Activated naive CD4-positive, alpha-beta T cell treated with anti-CD3 and anti-CD28 coated beads, Interleukin-2, amount 10 ng/mL, durations not matched to agents 7 days and 5 days (primary cell): ENCODE data around the gene FAM180A.

Source experiments
- CTCF ChIA-PET: fragments of 350-600 bp; sonication (Branson Sonifier 250); formaldehyde crosslinking; loops from one replicate; lab custom pipeline; 2021; ENCODE audit warnings: antibody characterized with exemption; lab: Charles Lee
- DNase-seq: peaks from one replicate; pipeline ENCODE4 v3.0.0-alpha.2; 2020
- H3K27ac Mint-ChIP-seq: one replicate; pipeline ENCODE4 v1.8.0; 2021; ENCODE audit warnings: mild to moderate bottlenecking, moderate library complexity, mixed read lengths
- H3K27me3 Mint-ChIP-seq: one replicate; pipeline ENCODE4 v1.8.0; 2021; ENCODE audit warnings: mild to moderate bottlenecking, mixed read lengths
- H3K36me3 Mint-ChIP-seq: one replicate; pipeline ENCODE4 v1.8.0; 2021; ENCODE audit warnings: mixed read lengths
- H3K4me1 Mint-ChIP-seq: one replicate; pipeline ENCODE4 v1.8.0; 2021; ENCODE audit warnings: mixed read lengths
- H3K4me3 Mint-ChIP-seq: one replicate; pipeline ENCODE4 v1.8.0; 2021; ENCODE audit warnings: mild to moderate bottlenecking, moderate library complexity, mixed read lengths
- H3K9me3 Mint-ChIP-seq: one replicate; pipeline ENCODE4 v1.8.0; 2021; ENCODE audit warnings: mixed read lengths

The FAM180A gene

DNA sequence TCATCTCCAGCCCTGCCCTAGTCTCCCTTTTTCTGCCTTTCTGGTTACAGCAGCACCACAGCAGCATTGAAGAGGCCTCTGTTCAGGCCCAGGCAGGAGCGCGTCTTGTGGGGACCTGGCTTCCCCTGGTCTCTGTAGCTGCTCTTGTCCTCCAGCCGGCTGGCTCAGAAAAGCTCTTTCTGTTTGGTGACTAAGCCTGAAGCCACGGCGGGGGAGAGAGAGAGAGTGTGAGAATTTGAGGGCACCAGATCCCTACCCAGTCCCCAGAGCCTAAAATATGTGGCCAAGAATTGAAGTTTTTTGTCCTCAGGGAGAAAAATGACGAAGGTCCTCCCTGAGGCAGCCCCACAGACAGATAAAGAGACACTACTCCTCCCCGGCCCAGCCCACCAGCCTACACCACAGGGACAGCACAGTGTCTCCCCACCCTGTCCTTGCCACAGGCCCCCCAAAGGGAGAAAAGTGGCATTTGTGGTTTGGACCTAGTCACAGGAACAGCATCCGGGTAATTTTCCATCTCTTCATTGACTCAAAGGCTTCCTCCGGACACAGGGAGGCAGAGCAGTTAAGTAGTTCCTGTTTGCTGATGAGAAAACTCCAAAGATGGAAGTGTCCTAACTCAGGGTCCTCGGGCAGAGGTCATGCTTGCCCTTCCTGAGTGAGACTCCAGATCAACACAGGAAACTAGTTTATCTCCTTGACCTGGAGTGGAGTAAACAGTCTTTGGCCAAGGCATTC is 13.3 kb upstream of the FAM180A start:
- CTCF ChIA-PET, result no interaction called here
- H3K27me3 Mint-ChIP-seq, result peaks cover 43% of the 10 kb centered on the region

DNA sequence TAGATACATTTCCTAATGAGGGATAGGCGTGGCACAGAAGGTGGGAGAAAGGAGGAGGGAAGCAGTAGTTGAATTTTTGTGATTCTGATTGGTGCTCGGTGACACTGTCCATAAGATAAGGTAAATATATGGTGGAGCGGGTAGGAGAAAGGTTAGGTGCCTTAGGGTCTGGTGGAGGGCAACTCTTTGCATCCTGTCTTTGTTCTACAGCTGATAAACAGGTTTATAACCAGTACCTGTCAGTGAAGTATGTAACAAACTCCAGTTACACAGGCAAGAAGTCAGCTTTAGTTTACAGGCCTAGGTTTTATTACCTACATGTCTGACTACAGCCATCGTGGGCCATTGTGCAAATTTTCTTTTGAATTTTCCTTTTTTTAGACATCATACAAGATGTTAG is 10.9 kb upstream of the FAM180A start:
- no peaks in the 10 kb centered on the region for H3K9me3 Mint-ChIP-seq

More for the DNA sequence above, 13.3 kb upstream of the FAM180A start:
- H3K4me1 Mint-ChIP-seq, result no peaks in the 10 kb centered on the region
- H3K9me3 Mint-ChIP-seq, result no peaks in the 10 kb centered on the region
- no peak for DNase-seq
- H3K4me3 Mint-ChIP-seq, result no peak overlapping the region
- no peak overlapping the region for H3K27ac Mint-ChIP-seq
- no peaks in the 10 kb centered on the region for H3K36me3 Mint-ChIP-seq

DNA sequence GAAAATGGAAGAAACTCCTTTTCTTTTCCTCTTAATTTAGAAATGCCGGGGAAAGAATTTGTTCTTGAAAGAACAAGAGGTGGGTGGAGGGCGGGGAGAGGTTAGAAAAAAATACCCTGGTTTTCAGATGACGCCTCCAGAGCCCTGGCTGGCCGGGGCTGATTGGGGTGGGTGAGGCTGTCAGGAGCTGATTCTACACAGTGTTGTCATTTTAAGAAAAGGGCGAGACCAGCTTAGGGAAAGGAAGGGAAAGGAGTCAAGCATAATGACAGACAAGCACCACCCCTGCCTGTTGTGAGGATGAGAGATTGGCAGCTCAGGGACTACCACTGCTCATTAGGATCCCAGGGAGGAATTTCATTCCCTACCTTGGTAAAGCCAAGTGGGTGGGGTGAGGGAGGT is 9.9 kb upstream of the FAM180A start:
- H3K27ac Mint-ChIP-seq, result no peak overlapping the region
- no peak for DNase-seq
- no peak overlapping the region for H3K4me3 Mint-ChIP-seq
- peaks cover 35% of the 10 kb centered on the region for H3K27me3 Mint-ChIP-seq
- CTCF ChIA-PET, result no interaction called here
- no peaks in the 10 kb centered on the region for H3K36me3 Mint-ChIP-seq
- no peaks in the 10 kb centered on the region for H3K9me3 Mint-ChIP-seq
- H3K4me1 Mint-ChIP-seq, result no peaks in the 10 kb centered on the region

More for the DNA sequence above, 10.9 kb upstream of the FAM180A start:
- DNase-seq, result no peak
- no peak overlapping the region for H3K27ac Mint-ChIP-seq
- H3K4me3 Mint-ChIP-seq, result no peak overlapping the region
- CTCF ChIA-PET, result no interaction called here
- H3K36me3 Mint-ChIP-seq, result no peaks in the 10 kb centered on the region
- no peaks in the 10 kb centered on the region for H3K4me1 Mint-ChIP-seq
- peaks cover 35% of the 10 kb centered on the region for H3K27me3 Mint-ChIP-seq

DNA sequence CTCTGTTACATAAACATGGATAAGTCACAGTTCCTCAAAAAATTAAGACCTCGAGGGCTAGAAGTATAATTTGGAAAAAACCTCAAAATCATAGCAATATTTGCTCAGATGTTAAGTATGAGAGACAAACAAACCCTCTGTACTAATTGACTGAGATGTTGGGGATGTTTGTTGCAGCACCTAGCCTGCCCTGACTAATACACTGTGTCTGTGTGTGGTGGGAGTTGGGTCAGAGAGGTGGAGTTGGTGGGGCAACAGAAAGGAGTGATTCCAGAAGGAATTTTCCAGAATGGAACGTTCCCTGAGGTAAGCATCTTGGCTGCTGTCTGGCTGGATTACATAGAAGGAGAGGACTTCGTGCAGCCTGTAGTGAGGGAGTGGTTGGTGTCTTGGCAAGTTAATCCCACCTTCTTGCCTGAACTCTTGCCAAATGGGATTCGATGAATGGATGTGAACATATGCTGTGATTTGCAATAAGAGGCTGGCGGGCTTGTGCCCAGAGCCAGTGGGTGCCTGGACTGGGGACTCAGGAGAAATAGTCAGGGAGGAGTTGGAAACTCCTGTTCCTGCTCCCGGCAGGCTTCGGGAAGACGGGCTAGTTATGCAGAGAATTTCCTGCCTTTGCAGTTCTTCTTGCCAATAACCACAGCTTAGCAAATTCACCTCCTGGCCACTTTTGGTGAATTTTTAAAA is 9.3 kb upstream of the FAM180A start:
- Mint-ChIP-seq H3K4me1 (no peaks in the 10 kb centered on the region), H3K4me3 (no peak overlapping the region), H3K27ac (no peak overlapping the region), H3K36me3 (no peaks in the 10 kb centered on the region), H3K9me3 (no peaks in the 10 kb centered on the region), H3K27me3 (peaks cover 35% of the 10 kb centered on the region)
- CTCF ChIA-PET, result no interaction called here
- no peak for DNase-seq

DNA sequence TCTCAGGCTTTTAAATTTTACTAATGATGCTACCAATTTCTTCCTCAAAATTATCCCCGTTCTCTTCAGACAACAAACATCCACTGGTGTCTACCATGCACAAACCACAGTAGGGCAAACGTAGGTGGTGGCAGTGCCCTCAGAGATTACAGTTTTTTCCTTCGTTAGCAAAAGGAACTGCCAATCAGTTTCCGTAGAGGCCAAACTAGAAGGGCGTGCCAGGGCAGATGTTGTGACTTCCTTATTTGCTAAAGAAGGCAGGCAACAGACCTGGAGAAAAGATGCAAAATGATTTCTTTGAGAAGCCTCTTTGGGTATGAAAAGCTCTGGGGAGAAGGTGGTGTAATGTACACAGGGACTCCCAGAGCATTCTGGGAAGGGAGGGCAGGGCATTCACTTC is 7.6 kb upstream of the FAM180A start:
- H3K36me3 Mint-ChIP-seq, result no peaks in the 10 kb centered on the region
- no peak overlapping the region for H3K4me3 Mint-ChIP-seq
- DNase-seq, result no peak
- H3K9me3 Mint-ChIP-seq, result no peaks in the 10 kb centered on the region
- H3K27ac Mint-ChIP-seq, result no peak overlapping the region
- H3K27me3 Mint-ChIP-seq, result peaks cover 23% of the 10 kb centered on the region
- CTCF ChIA-PET, result no interaction called here
- H3K4me1 Mint-ChIP-seq, result no peaks in the 10 kb centered on the region

DNA sequence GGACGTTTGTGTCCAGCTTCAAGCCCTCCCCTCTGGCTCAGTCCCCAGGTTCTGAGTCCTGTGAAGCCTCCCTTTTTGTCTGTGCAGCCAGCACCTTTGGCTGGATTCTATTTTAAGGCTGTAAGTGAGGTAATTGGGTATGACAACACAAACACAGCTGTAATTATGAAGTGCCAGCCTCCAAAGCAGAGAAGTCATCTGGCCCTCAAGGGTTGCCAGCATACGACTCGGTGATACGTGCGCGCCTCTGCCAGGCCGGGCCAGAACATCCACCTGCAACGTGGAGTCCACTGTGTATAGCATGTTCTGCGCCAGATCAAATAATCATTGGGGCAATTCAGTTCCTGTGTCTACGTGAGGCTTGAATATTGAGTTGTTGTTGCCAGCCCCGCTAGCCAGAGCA is 6.7 kb upstream of the FAM180A start:
- H3K27me3 Mint-ChIP-seq, result peaks cover 22% of the 10 kb centered on the region

DNA sequence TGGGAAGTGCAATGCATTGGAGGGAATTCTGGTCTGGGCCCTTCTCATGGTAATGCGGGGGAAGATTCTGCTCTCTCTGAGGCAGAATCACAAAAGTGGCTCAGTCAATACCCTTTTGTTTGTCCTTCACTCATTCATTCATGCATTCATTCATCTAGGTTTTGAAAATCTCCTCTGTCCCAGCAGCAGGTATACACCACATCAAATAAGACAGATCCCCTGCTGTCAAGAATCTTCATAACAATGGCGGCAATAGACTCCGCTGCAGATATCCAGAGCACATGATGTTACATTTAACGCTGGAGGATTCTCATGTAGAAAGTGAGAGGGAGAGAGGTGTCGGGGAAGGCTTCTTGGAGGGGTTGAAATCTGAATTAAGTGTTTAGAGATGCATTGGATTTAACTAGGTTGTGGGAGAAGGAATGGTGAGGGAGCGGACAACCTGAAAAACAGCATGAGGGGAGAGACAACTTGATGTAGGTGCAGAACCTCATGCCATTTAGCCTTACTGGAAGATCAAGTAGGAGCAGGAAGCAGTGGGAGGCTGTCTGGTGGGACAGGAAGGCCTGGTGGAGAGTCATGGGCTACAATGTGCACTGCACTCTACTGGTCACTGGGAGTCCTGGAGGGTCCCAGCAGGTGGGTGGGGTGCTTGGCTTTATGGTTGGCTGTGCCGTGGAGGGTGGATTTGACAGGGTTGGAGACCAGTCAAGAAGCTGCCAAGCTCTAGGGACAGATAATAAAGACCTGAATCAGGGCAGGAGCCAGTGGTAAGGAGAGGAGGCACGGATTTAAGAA is 5.2 kb upstream of the FAM180A start:
- H3K27me3 Mint-ChIP-seq, result peaks cover 22% of the 10 kb centered on the region
- CTCF ChIA-PET, result interaction anchor here (1.1 kb wide), 1 partner anchor 9 kb away, joined by 3 read pairs; no protein-coding TSS in a partner anchor
- no peaks in the 10 kb centered on the region for H3K9me3 Mint-ChIP-seq

More for the DNA sequence above, 6.7 kb upstream of the FAM180A start:
- Mint-ChIP-seq H3K9me3 (no peaks in the 10 kb centered on the region), H3K27ac (no peak overlapping the region), H3K4me1 (no peaks in the 10 kb centered on the region), H3K36me3 (no peaks in the 10 kb centered on the region), H3K4me3 (no peak overlapping the region)
- CTCF ChIA-PET, result no interaction called here
- no peak for DNase-seq

DNA sequence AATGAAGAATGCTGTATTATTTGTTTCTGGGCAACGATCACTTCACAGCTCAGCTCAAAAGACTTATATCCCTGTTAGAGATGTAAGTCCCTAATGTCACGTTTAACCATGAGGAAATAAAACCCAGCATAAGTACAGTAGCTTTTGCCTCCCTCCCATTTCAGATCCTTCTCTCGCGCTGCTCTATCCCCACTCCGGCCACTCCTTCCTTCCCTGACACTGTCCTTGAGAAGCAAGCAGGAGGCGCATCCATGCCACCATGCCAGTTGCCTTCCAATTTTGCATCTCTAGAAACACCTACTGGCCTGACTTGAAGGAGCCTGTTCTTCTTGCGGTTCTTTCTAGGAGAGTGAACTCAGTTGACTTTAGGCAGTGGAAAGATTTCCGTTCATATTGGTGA is 1.2 kb downstream of the FAM180A start:
- no peak for DNase-seq
- Mint-ChIP-seq H3K36me3 (no peaks in the 10 kb centered on the region), H3K9me3 (no peaks in the 10 kb centered on the region), H3K4me1 (no peaks in the 10 kb centered on the region), H3K27ac (no peak overlapping the region), H3K4me3 (no peak overlapping the region), H3K27me3 (peaks cover 24% of the 10 kb centered on the region)
- CTCF ChIA-PET, result no interaction called here

More for the DNA sequence above, 5.2 kb upstream of the FAM180A start:
- H3K36me3 Mint-ChIP-seq, result no peaks in the 10 kb centered on the region
- no peak for DNase-seq
- no peak overlapping the region for H3K4me3 Mint-ChIP-seq
- H3K27ac Mint-ChIP-seq, result no peak overlapping the region
- no peaks in the 10 kb centered on the region for H3K4me1 Mint-ChIP-seq

DNA sequence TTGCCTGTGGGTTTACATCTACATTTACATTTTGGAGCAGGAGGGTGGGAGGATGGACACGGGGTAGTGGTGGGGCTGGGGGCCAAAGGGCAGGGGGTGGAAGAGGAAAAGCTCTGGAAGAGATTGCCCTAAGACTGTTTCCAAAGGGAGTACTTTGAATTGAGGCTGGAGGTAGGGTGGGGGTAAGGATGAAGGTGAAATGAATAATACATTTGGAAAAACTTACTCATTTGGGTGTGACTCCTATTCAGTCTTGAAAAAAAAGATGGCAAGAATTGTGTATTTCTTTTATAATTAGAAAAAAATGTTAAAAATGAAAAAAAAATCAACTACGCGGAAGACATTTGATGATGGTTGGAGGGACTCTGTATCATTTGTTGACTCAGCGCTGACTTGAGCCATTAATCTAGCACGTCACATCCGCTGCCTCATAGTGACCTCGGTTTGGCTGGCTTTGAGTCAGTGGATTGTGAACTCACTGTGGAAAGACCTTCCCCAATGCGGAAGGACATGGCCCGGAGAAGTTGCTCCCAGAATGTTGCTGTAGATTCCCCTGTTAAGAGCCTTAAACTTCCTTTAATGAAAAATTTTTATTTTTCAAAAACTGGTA is 2.8 kb downstream of the FAM180A start:
- peaks cover 33% of the 10 kb centered on the region for H3K27me3 Mint-ChIP-seq
- CTCF ChIA-PET, result interaction anchor here (1.3 kb wide), 1 partner anchor 34 kb away, joined by 3 read pairs; no protein-coding TSS in a partner anchor
- H3K36me3 Mint-ChIP-seq, result no peaks in the 10 kb centered on the region
- H3K27ac Mint-ChIP-seq, result no peak overlapping the region
- DNase-seq, result no peak
- H3K9me3 Mint-ChIP-seq, result no peaks in the 10 kb centered on the region
- no peaks in the 10 kb centered on the region for H3K4me1 Mint-ChIP-seq
- no peak overlapping the region for H3K4me3 Mint-ChIP-seq

DNA sequence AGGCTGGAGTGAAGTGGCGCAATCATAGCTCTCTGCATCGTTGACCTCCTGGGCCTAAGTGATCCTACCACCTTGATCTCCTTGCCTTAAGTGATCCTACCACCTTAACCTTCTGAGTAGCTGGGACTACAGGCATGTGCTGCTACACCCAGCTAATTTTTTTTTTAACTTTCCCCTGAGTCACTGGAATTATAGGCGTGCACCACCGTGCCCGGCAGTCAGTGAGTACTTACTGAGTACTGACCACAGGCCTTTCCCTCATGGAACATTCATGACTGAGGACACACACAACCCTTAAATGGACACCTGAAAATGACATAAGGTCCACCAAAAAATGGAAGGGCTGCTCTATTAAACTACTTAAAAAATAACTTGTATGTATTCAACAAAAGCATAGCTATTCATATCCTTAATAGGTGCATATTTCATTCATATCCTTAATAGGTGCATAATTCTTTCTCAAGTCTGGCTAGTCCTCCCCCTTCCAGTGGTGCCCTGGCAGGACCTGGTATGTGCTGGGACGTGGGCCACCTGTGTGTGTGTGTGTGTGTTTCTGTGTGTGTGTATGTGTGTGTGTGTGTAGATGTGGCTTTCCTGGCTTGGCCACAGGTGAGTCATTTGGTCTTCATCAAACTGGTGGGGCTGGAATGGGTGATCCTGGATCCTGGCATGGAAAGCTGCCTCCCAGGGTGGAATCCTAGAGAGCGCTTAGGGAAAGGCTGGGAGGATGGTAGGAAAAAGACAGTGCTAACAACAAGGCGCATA is 3.5 kb downstream of the FAM180A start:
- H3K9me3 Mint-ChIP-seq, result no peaks in the 10 kb centered on the region
- no peak for DNase-seq
- CTCF ChIA-PET, result interaction anchor here (1.1 to 1.3 kb wide), 2 partner anchors 9 to 34 kb away, joined by 3 read pairs; no protein-coding TSS in a partner anchor

DNA sequence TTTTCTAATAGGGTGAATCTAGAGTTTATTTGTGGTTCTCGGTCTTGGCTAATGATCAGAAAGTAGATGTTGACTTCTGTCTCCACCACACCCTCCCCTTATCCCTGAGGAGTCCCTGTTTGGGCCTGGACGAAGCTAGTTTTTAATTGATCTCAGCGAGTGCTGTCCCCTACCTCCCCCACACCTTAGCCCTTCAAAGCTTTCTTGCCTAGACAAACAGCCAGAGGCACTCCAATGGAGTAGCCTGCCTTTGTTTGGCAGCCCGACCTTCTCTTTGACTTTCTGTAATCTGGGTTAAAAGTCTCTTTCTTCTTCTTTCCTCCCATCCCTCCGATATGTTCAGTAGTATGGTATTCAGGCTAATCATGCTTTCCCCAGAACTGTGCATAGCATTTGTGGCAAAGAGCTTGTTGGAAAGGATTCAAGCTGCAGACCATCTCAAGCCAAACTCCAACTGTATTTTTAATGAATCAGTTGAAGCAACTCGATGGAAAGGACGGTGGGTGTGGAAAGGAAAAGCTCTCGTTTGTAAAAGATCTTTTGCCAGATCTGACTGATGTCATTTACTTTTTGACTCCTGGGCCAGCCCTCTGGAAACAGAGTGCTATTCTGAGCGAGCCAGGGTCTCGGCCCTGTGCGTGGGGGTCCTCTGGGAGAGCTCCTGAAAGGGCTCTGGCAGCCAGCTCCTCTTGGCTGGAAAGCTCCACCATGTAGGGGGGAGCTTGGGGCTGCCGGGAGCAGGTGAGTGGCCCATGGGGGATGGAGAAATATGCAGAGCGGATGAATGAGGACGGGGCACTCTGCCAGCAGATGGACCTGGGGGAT is 4.5 kb downstream of the FAM180A start:
- Mint-ChIP-seq H3K36me3 (no peaks in the 10 kb centered on the region), H3K27me3 (peaks cover 33% of the 10 kb centered on the region), H3K4me3 (no peak overlapping the region), H3K27ac (no peak overlapping the region), H3K4me1 (no peaks in the 10 kb centered on the region), H3K9me3 (no peaks in the 10 kb centered on the region)
- CTCF ChIA-PET, result interaction anchor here (0.7 to 1.3 kb wide), 4 partner anchors 10 to 399 kb away, joined by 3 to 4 read pairs (median 3); no protein-coding TSS in a partner anchor
- no peak for DNase-seq

More for the DNA sequence above, 3.5 kb downstream of the FAM180A start:
- Mint-ChIP-seq H3K27me3 (peaks cover 33% of the 10 kb centered on the region), H3K36me3 (no peaks in the 10 kb centered on the region), H3K4me3 (no peak overlapping the region), H3K4me1 (no peaks in the 10 kb centered on the region), H3K27ac (no peak overlapping the region)

DNA sequence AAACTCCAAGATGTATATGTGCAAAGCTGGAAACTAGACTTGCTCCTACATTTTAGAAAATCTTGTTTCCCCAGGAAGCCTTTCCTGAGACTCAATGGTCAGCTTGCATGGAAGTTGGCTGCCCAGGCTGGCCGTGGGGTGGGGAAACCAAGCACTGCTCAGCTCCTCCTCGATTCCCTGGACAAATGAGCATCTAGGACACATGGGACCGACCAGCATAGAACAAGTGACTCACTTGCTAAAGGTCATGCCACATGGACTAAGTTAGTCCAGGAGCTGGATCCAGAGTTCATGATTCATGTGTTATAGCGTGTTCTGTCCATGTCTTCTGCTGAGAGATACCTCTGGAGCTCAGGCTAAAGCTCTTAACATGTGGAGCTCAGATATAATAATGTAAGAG is 6.2 kb downstream of the FAM180A start:
- H3K27ac Mint-ChIP-seq, result no peak overlapping the region
- CTCF ChIA-PET, result no interaction called here

More for the DNA sequence above, 6.2 kb downstream of the FAM180A start:
- Mint-ChIP-seq H3K4me1 (no peaks in the 10 kb centered on the region), H3K27me3 (peaks cover 21% of the 10 kb centered on the region), H3K36me3 (no peaks in the 10 kb centered on the region), H3K4me3 (no peak overlapping the region), H3K9me3 (no peaks in the 10 kb centered on the region)
- no peak for DNase-seq
